ENCODE measurements around the gene HS6ST2. TPM values are rescaled to one million over a fixed set of nuclear protein-coding genes. Genes with fewer than 3 reads are reported as not detected.
A peak's percentile ranks its signal among the peaks of the same experiment; 100 is the strongest.

The HS6ST2 gene
- total and polyA plus RNA-seq, 2 experiments from 2014 or later = not detected

DNA sequence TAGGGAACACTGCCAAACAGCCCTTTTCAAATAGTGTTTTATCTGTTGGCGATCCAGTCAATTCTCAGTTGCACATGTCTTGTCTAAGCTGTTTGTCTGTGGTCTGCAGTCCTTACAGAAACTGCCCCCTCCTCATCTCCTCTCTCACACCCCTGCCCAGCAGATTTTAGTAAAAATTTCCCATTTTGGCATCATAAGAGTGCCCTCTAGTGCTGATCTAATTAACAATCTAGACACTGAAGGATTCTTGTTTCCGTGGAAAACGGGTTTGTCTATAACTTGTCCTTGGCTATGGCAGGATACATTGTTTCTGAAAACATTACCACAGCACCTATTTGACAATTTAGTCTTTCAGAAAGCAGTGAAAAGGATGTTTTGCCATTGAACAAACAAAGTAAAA lies 242.4 kb downstream of the HS6ST2 start:
- no peak overlapping the region for H2AFZ ChIP-seq
- WGBS, 2 experiments (ENCODE audit: low coverage in 1 of 2, low lambda C conversion rate in 2 of 2, missing lambda C conversion rate in 2 of 2) = 94 to 100% methylated on average over 3 of the region's 3 CpGs

DNA sequence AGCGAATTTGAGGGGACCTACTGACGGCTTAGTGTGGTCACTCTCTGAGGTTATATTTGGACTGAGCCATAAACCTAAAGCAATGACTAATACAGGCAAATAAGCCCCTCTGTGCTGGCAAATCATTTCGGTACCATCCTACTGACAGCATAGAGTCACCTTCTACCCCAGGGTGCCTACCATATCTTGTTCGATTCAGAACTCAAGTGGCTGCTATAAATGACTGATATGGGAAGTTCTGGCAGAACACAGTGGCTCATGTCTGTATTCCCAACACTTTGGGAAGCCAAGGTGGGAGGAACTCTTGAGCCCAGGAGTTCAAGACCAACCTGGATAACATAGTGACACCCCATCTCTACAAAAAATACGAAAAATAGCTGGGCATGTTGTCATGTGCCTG lies 243.5 kb downstream of the HS6ST2 start:
- Histone ChIP-seq H3K36me3 (ENCODE audit: low read depth) (no peaks in the 10 kb centered on the region), H3K79me2 (ENCODE audit: insufficient read depth) (no peaks in the 10 kb centered on the region), H3F3A (ENCODE audit: insufficient read depth) (no peaks in the 10 kb centered on the region), H3K4me3 (no peak overlapping the region), H3K4me2 (ENCODE audit: unreplicated experiment) (no peak overlapping the region), H3K9ac (no peak overlapping the region), H4K20me1 (ENCODE audit: insufficient read depth) (no peaks in the 10 kb centered on the region), H3K9me3 (ENCODE audit: low read depth) (no peaks in the 10 kb centered on the region), H2AFZ (no peak overlapping the region), H3K27me3 (replicated peaks; ENCODE audit: insufficient read depth) (no peaks in the 10 kb centered on the region), H3K4me1 (ENCODE audit: insufficient read depth) (no peaks in the 10 kb centered on the region), H3K9me2 (ENCODE audit: insufficient read depth) (no peaks in the 10 kb centered on the region), H3K27ac (no peak overlapping the region)
- 37 to 44% methylated on average over 4 to 5 of the region's 5 CpGs for WGBS, 2 experiments (ENCODE audit: low coverage in 1 of 2, low lambda C conversion rate in 2 of 2, missing lambda C conversion rate in 2 of 2)
- TF ChIP-seq EZH2 (IDR thresholded peaks at IDR 0.05; ENCODE audit: insufficient read depth, poor library complexity, severe bottlenecking) (no peak), EZH2phosphoT487 (IDR thresholded peaks at IDR 0.05; ENCODE audit: insufficient read depth, low read depth) (no peak)
- no peak for DNase-seq
- in situ Hi-C loops (cut with MboI) = no loop called here

More for the DNA sequence above, 242.4 kb downstream of the HS6ST2 start:
- H3K9ac ChIP-seq = no peak overlapping the region
- peak; percentile 6 for DNase-seq
- H3K27me3 ChIP-seq (replicated peaks; ENCODE audit: insufficient read depth) = no peaks in the 10 kb centered on the region
- no peak overlapping the region for H3K4me2 ChIP-seq (ENCODE audit: unreplicated experiment)
- no peaks in the 10 kb centered on the region for H4K20me1 ChIP-seq (ENCODE audit: insufficient read depth)
- H3K27ac ChIP-seq = no peak overlapping the region
- H3F3A ChIP-seq (ENCODE audit: insufficient read depth) = no peaks in the 10 kb centered on the region
- in situ Hi-C loops (cut with MboI) = no loop called here
- TF ChIP-seq EZH2phosphoT487 (IDR thresholded peaks at IDR 0.05; ENCODE audit: insufficient read depth, low read depth) = no peak
- no peak for TF ChIP-seq EZH2 (IDR thresholded peaks at IDR 0.05; ENCODE audit: insufficient read depth, poor library complexity, severe bottlenecking)
- H3K4me1 ChIP-seq (ENCODE audit: insufficient read depth) = no peaks in the 10 kb centered on the region
- H3K9me3 ChIP-seq (ENCODE audit: low read depth) = no peaks in the 10 kb centered on the region
- no peaks in the 10 kb centered on the region for H3K9me2 ChIP-seq (ENCODE audit: insufficient read depth)
- H3K4me3 ChIP-seq = no peak overlapping the region
- no peaks in the 10 kb centered on the region for H3K79me2 ChIP-seq (ENCODE audit: insufficient read depth)
- no peaks in the 10 kb centered on the region for H3K36me3 ChIP-seq (ENCODE audit: low read depth)

DNA sequence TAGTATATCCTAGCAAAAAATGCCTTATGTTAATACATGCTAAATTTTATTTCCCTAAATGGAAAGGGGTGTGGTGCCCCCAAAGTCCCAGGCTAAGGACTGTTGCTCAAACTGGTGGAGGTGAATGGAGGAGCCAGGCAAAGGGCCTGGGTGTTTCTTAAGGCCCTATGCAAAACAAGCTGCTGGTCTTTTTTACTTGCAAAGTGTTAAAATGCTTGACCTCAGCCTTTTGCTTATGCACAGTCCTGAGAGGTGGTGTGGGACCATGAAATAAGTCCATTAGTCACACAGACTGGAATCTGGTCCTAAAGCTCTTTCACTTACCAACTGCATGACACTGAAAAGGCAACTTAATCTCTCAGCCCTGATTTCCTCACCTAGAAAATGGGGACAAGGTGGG lies 246.1 kb downstream of the HS6ST2 start:
- H3K79me2 ChIP-seq (ENCODE audit: insufficient read depth) = no peaks in the 10 kb centered on the region
- no peaks in the 10 kb centered on the region for H3K9me3 ChIP-seq (ENCODE audit: low read depth)
- no peaks in the 10 kb centered on the region for H4K20me1 ChIP-seq (ENCODE audit: insufficient read depth)
- H3K4me2 ChIP-seq (ENCODE audit: unreplicated experiment) = no peak overlapping the region
- no peaks in the 10 kb centered on the region for H3K9me2 ChIP-seq (ENCODE audit: insufficient read depth)
- H3K27me3 ChIP-seq (replicated peaks; ENCODE audit: insufficient read depth) = no peaks in the 10 kb centered on the region
- H2AFZ ChIP-seq = no peak overlapping the region
- no peak overlapping the region for H3K4me3 ChIP-seq
- H3K36me3 ChIP-seq (ENCODE audit: low read depth) = no peaks in the 10 kb centered on the region
- H3K9ac ChIP-seq = no peak overlapping the region
- no peaks in the 10 kb centered on the region for H3F3A ChIP-seq (ENCODE audit: insufficient read depth)
- H3K4me1 ChIP-seq (ENCODE audit: insufficient read depth) = no peaks in the 10 kb centered on the region
- no peak for TF ChIP-seq EZH2 (IDR thresholded peaks at IDR 0.05; ENCODE audit: insufficient read depth, poor library complexity, severe bottlenecking)
- no peak for TF ChIP-seq EZH2phosphoT487 (IDR thresholded peaks at IDR 0.05; ENCODE audit: insufficient read depth, low read depth)
- no peak for DNase-seq
- H3K27ac ChIP-seq = no peak overlapping the region
- in situ Hi-C loops (cut with MboI) = no loop called here

DNA sequence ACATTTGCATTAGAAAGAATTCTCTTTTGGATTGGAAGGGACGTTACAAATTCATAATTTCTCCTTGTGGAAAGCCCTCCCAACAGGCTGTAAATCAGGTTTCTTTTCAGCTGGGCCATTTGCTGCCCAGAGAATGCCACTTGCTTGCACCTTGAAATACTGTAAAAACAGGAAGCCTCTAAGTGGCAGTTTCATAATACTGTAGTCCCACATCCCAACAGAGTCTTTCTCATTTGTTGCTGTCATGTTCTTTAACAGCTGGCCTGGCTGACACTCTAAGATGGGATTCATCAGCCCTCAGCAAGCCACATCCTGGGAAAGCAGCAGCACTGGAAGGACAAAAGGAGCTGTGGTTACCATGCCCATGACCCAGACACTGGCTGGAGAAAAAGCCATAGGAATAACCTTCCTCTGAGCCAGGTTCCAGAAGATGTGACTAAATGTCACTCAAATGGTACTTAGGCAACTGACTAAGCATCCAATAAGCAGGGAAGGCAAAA lies 247.7 kb downstream of the HS6ST2 start:
- Histone ChIP-seq H3K9me3 (ENCODE audit: low read depth) (no peaks in the 10 kb centered on the region), H3K27ac (no peak overlapping the region), H4K20me1 (ENCODE audit: insufficient read depth) (no peaks in the 10 kb centered on the region), H3K4me1 (ENCODE audit: insufficient read depth) (no peaks in the 10 kb centered on the region), H3K79me2 (ENCODE audit: insufficient read depth) (no peaks in the 10 kb centered on the region), H3F3A (ENCODE audit: insufficient read depth) (no peaks in the 10 kb centered on the region), H3K9me2 (ENCODE audit: insufficient read depth) (no peaks in the 10 kb centered on the region), H3K4me3 (no peak overlapping the region), H3K27me3 (replicated peaks; ENCODE audit: insufficient read depth) (no peaks in the 10 kb centered on the region), H2AFZ (no peak overlapping the region), H3K36me3 (ENCODE audit: low read depth) (no peaks in the 10 kb centered on the region), H3K4me2 (ENCODE audit: unreplicated experiment) (no peak overlapping the region), H3K9ac (no peak overlapping the region)
- 33 to 43% methylated on average over 1 of the region's 1 CpG for WGBS, 2 experiments (ENCODE audit: low coverage in 1 of 2, low lambda C conversion rate in 2 of 2, missing lambda C conversion rate in 2 of 2)
- in situ Hi-C loops (cut with MboI) = no loop called here
- DNase-seq = no peak
- TF ChIP-seq EZH2 (IDR thresholded peaks at IDR 0.05; ENCODE audit: insufficient read depth, poor library complexity, severe bottlenecking) (no peak), EZH2phosphoT487 (IDR thresholded peaks at IDR 0.05; ENCODE audit: insufficient read depth, low read depth) (no peak)

DNA sequence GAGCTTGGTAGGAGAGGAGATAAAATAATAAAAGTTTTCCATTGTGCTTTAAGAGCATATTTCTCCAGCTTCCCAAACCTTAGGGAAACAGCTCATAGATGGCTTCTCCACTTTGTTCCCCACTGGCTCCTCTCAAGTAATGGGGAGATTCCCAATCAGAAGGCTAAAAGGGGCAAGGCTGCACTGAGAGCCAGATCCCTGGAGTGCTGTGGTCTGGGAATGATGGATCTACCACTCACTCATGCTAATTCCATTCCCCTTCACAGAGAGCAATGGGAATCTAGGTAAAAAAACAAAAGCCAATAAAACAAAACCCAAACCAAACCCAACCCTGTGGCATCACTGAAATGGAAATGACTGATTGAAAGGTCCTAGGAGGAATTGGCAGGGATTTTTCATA lies 249.9 kb downstream of the HS6ST2 start:
- Histone ChIP-seq H3K27me3 (replicated peaks; ENCODE audit: insufficient read depth) (no peaks in the 10 kb centered on the region), H4K20me1 (ENCODE audit: insufficient read depth) (no peaks in the 10 kb centered on the region), H3K4me1 (ENCODE audit: insufficient read depth) (no peaks in the 10 kb centered on the region), H3K9ac (no peak overlapping the region), H3K4me3 (no peak overlapping the region), H3K4me2 (ENCODE audit: unreplicated experiment) (no peak overlapping the region), H3F3A (ENCODE audit: insufficient read depth) (no peaks in the 10 kb centered on the region), H3K9me3 (ENCODE audit: low read depth) (no peaks in the 10 kb centered on the region), H3K9me2 (ENCODE audit: insufficient read depth) (no peaks in the 10 kb centered on the region), H3K79me2 (ENCODE audit: insufficient read depth) (no peaks in the 10 kb centered on the region), H3K27ac (no peak overlapping the region), H3K36me3 (ENCODE audit: low read depth) (no peaks in the 10 kb centered on the region), H2AFZ (no peak overlapping the region)
- no peak for TF ChIP-seq EZH2 (IDR thresholded peaks at IDR 0.05; ENCODE audit: insufficient read depth, poor library complexity, severe bottlenecking)
- no peak for TF ChIP-seq EZH2phosphoT487 (IDR thresholded peaks at IDR 0.05; ENCODE audit: insufficient read depth, low read depth)
- in situ Hi-C loops (cut with MboI) = no loop called here
- DNase-seq = no peak
